ENCODE data around the gene JAK1.

JAK1 gene

DNA sequence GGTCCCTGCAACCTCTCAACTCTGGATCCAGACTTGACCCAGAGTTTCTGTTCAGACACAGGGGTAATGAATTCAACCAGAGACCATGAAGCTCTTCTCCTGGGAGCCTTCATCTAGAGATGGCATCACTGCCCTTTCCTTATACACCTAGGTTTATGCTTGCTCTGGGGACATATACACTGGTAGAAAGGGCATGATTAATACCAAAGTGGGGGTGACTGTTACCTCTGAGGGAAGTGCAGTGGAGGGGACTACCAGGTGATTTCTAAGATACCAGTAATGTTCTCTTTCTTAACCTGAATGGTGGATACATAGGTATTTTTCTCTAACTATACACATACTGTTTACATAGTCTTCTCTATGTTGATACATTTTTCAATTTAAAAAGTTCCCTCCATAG lies 48.4 kb downstream of the JAK1 start:
- DNase-seq, result no peak

DNA sequence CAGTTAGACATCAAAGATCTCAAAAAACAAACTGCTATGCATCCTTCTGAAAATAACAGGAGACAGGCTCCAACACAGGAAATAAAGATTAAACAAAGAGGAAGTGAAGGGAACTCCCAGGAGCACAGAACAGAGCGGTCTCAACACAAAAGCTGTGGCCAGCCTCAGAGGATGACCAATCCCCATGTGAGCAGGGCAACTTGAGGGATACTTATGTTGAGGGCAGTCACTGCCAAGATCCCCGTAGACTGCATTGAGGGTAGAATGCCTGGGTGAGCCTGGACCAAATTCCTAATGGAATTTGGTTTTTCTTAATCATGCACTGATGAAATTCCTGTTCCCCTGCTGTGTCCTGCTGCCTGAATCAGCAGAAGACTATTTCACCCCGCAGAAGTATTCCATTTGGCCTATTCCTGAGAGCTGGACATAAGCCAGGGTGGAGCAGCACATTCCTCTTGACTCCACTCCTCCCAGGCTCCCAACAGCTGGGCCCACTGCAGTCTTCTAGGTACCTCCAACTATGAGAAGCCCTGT lies 49.0 kb downstream of the JAK1 start:
- DNase-seq, result no peak

DNA sequence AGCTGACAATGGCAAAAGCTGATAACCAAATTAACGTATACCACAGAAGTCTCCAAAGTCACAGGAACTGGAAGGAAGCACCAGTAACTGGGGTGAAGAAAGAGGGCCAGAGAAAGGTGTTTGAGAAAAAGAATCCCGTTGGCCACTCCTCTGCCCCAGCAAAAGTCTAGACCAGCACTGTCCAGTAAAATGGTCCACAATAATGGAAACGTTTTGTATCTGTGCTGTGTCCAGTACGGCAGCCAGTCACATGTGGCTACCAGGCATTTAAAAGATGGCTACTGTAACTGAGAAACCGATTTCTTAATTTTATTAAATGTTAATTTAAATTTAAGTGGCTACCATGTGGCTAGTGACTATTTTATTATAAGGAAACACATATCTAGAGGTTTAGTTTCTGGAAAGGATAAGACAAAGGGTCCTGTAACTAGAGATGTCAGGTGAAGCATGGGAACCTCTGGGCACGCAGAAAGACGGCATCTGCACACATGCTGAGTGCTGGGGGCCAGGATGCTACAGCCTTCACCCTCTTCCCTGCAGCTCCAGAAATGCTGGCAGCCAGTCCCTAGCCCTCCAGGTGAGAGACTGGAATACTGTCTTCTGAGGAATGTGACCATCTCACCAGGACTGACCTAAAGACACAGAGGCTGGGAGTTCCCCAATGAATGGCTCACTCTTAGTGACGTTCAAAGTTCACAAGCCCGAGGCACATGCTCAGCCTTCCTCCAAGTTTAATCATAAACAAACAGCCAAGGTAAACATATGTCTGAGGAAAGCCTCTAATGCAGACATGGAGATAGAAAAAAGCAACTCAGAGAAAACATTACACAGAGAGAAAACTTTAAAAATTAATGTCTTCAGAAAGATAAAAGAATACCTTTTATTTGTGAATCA lies 50.7 kb downstream of the JAK1 start:
- DNase-seq, result no peak

DNA sequence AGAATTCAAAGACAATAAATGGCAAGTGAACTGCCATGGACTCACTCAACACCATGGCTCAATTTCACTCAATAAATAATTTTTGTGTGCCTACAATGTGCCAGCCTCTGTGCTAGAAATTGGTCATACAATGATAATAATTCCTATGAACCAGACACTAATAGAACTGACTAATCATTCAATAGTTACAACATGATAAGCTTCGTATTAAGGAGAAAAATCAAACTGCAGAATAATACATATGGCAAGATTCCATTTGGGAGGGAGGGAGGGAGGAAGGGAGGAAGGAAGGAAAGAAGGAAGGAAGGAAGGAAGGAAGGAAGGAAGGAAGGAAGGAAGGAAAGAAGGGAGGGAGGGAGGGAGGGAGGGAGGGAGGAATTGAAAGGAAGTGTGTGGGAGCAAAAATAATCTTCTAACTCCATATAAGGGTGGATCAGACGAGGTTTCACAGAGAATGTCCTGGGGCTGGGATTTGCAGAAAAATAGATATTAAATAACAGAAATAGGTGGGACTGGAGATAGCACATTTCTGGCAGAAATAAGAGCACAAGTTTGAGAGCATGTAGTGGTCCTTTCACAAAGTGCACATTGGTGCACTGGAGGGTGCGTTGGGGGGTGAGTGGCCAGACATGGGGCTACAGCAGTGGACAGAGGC lies 52.9 kb downstream of the JAK1 start:
- DNase-seq, result no peak

DNA sequence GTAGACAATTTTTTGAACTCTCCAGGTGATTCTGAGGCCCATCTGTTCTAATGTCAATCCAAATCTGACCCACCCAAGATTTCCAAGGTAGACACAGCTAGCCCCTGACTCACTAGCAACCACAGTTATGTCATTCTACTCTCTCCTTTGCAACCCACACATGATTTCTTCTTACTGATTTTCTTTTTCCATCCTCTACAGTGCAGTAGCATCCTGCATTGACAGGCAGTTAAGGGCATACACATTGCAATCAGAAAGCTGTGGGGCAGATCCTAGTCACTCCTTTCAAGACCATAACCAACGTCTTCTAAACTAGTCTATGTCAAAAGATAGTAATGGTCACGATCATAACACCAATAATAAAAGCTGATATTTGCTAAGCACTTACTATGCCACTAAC lies 54.2 kb downstream of the JAK1 start:
- no peak for DNase-seq

DNA sequence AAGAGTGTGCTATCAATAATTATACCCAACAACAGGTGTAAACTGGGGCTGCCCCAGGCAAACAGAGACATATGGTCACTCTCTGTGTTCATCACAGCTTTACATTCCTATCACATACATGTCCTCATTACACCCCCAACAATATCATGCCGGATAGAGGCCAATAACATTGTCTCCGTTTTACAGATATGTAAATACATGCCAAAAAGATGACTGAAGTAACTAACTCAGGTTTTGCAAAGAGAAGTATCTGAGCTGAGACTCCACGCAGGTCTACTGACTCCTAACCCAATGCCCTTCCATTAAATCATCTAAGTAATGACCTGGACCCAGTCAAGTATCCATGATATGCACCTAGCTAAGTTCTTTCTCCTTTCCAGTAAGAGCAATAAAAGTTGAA lies 55.0 kb downstream of the JAK1 start:
- DNase-seq, result no peak

DNA sequence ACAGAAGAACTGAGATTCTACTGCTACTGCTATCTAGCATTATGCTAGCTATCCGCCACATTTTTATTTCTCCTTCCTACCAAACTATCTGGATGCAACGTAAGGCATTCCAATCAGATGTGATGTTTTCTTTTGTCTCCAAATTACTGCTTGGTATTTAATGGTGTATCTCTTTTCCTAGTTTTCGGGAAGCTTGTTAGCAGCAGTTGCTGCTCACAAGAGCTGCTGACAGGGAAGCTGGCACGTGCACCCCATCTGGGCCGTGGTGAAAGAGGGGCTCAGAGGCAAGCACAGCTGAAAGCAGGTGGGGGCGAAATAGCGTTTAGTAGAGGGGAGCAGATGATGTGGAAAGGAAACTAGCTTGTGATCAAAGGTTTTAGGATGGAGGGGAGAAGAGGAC lies 57.3 kb downstream of the JAK1 start:
- DNase-seq, result no peak

DNA sequence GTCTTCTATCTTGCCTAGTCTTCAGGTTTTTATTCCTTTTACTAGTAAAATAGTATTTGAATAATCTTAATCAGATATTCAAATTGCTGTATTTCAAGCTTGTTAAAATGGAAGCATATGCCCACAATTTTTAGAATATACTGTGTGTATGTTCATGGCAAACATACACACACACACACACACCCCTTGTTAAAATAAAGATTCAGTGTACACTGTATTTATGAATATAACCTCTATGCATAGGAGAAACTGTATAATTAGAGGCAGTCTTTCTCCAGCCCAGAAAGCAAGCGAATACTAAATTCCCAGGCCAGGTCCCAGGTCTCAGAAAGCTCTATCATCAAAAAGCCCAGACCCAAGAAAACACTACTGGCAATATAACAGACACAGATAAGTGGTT lies 57.8 kb downstream of the JAK1 start:
- no peak for DNase-seq

DNA sequence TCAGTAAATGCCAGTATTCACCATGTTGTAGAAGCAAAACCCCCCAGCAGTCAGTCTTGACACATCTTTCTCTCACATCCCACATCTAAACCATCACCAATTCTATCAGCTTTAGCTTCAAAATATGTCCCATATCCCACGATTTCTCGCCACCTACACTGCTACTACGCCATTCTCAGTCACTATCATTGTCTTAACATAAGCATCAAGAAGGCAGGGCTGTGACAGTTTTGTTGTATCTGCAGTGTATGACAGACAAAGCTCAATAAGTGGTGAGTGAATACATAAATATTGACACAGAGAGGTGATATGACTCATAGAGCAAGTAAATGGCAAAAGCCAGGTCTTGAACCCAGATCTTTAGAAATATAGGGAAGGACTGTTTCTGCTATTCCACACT lies 59.9 kb downstream of the JAK1 start:
- DNase-seq, result no peak

DNA sequence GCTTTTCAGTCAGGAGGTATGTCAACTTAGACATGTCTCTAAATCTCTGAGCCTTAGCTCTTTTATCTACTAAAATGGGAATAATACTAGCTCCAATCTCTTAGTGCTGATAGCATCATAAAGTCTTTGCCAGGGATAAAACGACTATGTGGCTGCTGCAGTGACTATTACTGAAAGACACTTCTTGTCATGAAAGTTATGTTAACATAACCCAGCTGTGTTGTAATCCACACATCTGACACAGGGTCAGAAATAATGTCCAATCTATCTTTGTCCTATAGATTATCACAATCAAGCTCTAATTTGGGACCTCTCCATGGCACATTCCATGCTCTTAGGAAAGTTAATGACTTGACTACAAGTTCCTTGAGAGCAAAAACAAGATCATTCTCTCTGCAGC lies 62.8 kb downstream of the JAK1 start:
- DNase-seq, result no peak

DNA sequence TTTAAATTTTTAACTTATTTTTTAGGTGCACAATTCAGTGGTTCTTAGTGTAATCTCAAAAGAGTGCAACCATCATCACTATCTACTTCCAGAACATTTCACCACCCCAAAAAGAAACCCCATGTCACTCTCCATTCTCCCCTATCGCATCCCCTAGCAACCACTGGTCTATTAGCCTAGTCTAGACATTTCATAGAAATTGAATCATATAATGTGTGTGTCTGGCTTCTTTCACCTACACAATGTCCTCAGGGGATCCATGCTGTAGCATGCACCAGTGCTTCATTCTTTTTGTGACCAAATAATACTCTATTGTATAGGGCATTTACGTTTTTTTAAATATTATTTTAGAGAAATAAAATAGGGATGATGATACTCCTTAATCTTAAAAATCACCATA lies 64.7 kb downstream of the JAK1 start:
- no peak for DNase-seq

DNA sequence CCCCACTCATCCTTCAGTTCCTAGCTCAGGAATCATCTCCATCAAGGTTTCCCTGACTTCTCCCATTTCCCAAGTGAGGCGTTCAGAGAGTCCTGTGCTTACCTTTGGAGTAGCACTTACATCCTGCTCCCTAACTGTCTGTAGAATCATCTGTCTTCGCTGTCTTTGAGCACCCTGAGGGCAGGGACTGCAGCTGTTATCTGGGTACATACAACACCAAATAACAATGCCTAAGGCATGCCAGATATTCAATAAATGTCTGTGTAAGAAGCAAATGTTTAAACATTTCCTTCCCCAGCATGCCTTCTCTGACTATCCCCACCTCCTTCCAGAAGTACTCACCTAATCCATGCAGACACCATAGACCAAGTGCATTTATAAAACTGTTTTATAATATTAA lies 65.4 kb downstream of the JAK1 start:
- DNase-seq, result no peak

DNA sequence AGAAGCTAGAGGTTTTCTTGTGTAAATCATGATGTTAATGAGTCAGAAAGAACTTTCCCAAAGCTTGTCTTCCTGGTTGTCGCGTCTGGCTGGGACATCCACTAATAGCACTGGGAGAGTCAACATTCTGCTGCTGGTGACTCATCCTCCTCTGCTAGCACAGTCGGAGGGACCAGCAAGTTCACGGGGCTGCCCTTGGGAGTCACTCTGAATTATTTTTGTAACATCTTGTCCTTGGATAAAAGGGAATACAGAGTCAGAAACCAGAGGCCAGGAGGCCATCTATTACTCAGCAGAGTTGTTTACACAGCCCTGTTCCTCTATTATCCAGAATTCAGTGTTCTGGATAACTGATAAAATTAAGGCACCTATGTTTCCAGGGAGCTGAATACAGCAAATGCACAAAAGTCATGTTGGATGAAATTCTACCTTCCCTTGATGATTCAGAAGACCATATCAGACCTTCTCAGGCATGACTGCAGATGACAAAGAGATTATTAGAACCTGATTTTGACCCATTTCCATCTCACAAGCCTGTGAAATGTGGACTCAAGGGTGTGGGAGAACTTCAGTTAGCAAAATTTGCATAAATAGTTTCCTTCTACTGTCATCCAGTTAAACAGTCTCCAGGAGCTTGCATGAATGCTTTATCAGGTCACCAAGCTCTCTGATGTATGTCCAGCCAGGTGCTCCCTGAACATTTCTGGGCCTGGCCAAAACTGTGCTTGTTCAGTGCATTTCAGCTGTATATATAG lies 68.1 kb downstream of the JAK1 start:
- DNase-seq, result peak; percentile 23

DNA sequence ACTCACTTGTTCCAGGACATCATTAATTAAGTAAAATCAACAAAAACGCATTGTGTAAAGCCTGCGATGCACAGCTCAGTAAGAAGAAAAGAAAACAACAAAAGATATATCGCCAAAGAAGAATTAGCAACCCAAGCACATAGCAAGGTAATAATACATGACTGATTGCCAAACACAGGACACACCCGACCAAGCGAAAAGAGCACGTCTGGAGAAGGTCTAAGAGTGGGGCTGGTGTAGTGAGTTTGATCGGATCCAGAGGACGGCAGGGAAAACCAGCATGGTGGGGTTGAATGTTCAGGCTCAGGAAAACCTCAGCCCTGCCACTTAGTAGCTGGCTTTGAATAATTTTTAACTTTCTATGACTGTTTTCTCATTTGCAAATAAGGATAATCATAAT lies 69.8 kb downstream of the JAK1 start:
- DNase-seq, result no peak

DNA sequence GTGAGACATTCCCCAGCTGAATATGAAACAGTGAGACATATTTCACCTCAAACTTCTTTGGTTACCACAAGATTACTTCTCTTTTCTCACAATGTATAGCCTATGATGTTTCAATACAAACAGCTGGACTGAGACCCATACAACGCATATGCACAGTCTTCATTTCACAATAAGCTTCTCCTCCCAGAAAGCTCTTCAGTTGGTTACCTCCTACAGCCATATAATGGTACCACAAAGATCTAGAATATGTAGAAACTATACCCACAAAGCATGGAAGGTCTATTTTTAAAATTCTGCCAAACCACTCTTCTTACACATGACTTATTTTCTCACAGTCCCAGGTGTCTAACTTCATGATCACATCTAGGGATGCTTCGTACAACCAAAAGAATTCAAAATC lies 70.8 kb downstream of the JAK1 start:
- DNase-seq, result no peak

DNA sequence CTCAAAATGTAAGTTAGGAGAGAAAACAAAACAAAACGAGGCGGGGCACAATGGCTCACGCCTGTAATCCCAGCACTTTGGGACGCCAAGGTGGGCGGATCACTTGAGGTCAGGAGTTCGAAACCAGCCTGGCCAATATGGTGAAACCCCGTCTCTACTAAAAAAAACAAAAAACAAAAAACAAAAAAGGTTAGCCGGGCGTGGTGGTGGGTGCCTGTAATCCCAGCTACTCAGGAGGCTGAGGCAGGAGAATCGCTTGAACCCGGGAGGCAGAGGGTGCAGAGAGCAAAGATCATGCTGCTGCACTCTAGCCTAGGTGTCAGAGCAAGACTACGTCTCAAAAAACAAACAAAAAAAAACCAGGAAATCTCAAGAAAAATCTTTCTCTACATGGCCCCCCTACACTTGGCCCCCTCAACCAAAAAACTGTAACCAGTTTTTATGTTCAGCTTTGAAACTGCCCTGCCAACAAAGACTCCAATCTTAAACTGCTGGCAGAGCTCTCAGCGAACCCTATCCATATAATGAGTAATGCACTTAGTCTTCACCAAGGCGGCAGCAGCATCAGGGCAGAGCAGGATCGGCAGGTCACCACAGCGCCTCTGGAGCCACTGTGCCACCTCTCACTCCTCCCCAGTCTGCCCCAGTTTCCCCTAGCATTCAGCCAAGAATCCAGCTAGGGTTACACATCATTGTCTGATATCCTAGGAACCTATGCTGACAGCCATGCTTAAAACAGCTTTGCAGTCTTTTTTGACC lies 71.7 kb downstream of the JAK1 start:
- DNase-seq, result no peak

DNA sequence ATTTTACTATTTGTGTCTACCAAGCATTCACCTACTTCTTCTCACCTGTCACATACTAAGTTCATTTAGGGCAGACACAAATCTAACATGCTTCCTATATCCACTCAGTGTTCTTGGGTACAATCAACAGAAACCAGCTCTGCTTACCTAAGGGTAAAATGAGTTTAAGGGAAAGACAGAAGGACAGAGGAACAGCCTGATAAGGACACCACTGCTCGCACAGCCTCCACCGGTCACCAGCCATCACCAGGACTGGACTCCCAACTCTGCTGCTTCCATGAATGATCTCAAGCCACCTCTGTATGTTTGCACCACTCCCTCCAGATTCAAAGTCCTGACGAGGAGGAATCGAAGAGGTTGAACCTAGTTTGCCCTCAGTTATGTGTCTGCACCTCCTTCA lies 72.4 kb downstream of the JAK1 start:
- no peak for DNase-seq

DNA sequence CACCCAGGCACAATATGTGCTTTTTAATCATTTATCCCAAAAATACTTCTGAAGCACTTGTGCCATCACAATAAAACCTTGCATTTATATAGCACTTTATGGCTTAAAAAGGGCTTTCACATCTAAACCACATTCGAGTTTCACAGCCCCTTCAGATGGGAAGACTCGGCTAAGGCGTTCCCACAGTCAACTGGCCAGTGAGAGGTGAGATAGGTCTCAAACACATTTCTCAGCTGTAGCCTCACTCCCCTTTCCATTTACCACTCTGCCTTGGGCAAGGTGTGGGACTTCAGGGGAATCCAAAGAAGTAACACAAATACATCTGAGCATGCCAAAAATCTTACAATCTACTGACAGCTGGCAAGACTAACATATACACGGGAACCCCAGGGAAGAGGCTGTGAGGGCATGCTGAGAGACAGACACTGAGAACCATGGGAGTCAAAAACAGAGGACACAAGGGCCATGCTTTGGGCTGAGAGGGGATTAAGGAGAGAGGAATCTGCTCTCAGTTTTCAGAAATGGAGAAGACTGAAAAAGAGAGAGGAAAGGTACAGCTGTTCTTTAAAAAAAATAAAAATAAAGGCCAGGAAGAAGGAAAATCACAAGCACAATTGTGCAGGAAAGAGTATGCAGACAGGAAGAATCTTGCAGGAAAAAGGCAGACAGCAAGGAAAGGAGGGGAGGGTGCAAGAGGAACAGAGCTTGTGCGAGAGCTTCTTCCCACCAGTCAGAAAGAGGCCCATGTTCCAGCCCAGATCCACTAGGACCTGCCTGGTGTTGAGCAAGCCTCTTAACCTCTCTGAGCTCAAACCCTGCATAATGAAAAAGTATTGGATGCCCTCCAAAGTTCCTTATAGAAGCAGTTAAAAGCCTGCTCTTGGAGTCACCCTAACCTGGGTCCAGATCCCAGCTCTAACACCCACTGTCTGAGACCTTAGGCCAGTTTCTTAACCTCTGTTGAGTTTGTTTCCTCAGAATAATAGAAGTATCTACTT lies 73.5 kb downstream of the JAK1 start:
- DNase-seq, result no peak

DNA sequence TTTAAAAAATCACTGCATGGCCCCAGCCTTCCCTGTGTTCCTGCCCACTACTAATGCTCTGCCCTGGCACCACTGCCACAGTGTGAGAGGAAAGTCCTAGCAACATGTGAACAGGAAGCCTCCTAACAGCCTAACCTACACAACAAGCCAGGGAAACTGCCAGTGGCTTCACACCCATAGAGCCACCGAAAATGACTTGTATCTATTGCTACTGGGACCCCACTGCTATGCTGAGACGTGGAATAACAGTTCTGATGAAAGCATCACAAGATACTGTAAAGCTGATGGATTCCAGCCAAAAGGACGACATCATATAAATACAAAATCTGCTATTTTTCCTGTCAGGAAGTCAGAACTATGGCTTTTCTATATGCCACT lies 74.9 kb downstream of the JAK1 start:
- DNase-seq, result no peak

DNA sequence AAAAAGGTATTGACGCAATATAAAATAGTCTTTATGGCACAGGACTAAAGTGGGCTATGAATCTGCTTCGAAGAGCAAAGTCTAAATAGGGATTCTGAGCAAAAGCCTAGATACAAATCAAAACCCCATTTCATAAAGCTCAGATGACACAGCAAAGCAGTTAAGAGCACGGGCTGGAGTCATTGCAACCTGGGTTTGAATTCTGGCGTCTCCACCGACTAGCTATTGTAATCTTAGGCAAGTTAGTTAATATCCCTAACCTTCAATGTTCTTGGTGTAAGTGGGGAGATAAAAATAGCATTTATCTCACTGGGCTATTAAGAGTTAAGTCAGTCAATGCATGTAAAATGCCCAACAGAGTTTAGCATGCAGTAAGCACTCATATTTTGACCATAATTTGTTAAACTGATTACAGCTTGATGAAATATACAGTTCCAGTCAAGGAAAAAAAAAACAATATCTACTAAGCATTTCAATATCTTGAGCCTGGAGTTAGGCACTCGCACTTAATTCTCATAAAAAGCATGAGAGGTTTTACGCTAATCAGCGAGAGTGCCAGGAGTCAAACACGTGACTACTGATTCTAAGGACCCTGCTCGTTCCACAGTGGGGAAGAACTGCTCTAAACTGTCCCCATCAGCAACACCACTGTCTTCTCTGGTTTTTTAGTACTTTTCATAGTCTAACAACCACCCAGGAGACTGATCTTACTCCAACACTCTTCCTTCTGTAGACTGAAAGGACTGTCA lies 75.5 kb downstream of the JAK1 start:
- DNase-seq, result no peak

DNA sequence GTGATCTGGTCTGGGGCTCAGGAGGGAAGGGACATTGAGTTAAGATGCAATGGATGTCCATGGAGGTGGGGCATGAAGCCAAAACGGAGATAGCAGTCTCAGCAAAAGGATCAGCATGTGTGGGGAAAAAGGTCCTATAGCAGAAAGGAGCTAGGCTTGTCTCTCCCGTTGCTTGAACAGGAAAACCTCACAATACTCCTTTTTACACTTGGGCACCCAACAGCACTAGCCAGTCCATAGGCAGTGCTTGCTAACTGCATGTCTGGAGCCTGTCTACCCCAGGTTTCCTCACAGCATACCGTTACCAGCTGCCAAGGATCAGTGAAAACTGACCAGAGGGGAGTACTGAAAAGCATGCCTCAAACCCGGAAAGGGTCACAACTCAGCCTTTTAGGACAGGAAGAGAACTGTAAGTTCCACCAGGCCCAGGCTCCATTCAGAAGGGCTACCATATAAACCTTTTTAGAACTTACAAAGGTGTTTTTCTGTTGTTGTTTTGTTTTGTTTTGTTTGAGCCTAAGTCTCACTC lies 78.6 kb downstream of the JAK1 start:
- DNase-seq, result no peak

All from NCI-H2029 treated with DMSO at 0.1 percent for 48 hours (cell line).